ENCODE results near the gene PABPC3.

PABPC3 gene

DNA sequence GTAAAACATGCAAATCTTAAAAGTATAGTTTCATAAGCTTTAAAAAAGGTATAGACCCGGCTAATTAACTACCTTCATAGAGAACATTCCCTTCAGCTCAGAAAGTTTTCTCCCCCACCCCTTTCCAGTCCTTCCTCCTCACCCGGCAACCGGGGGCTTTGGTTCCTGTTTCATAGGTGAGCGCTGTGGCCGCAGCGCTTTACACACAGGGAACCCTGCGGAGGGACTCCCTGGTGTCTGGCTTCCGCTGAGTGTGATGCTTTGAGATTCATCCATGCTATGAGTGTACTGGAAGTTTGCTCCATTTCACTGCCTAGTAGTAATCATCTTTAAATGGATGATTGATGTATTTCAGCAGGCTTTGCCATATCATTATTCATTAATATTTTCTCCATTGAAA lies 26.0 kb upstream of the PABPC3 start:
- no peak overlapping the region for H3K4me3 ChIP-seq (ENCODE audit: low read depth, low read length)
- in situ Hi-C loops (cut with HindIII; ENCODE audit: low sequenced_read_pairs), result no loop called here
- TF ChIP-seq, protein P1, sequence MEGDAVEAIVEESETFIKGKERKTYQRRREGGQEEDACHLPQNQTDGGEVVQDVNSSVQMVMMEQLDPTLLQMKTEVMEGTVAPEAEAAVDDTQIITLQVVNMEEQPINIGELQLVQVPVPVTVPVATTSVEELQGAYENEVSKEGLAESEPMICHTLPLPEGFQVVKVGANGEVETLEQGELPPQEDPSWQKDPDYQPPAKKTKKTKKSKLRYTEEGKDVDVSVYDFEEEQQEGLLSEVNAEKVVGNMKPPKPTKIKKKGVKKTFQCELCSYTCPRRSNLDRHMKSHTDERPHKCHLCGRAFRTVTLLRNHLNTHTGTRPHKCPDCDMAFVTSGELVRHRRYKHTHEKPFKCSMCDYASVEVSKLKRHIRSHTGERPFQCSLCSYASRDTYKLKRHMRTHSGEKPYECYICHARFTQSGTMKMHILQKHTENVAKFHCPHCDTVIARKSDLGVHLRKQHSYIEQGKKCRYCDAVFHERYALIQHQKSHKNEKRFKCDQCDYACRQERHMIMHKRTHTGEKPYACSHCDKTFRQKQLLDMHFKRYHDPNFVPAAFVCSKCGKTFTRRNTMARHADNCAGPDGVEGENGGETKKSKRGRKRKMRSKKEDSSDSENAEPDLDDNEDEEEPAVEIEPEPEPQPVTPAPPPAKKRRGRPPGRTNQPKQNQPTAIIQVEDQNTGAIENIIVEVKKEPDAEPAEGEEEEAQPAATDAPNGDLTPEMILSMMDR (IDR thresholded peaks at IDR 0.05; ENCODE audit: low read depth, low read length, missing control alignments), result no peak

DNA sequence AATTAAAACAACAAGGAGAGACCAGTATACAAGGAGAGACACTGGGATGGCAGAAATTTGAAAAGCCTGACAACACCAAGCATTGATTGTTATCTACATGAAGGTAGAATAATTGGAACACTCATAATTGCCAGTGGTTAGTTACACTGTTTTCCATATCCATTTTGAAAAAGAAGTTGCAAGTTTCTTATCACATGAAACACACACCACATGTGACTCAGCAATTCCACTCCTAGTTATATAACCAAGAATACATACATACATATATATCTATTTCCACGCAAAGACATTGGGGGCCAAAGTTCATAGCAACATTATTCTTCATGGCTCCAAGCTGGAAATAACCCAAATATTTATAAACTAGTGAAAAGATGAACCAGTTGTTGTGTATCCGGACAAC lies 15.2 kb upstream of the PABPC3 start:
- DNase-seq (ENCODE audit: low read depth), result no peak
- in situ Hi-C loops (cut with HindIII; ENCODE audit: low sequenced_read_pairs), result no loop called here
- H3K4me3 ChIP-seq (ENCODE audit: low read depth, low read length), result no peak overlapping the region
- TF ChIP-seq, protein P1 (IDR thresholded peaks at IDR 0.05; ENCODE audit: low read depth, low read length, missing control alignments), result no peak

More for the DNA sequence above, 26.0 kb upstream of the PABPC3 start:
- no peak for DNase-seq (ENCODE audit: low read depth)

DNA sequence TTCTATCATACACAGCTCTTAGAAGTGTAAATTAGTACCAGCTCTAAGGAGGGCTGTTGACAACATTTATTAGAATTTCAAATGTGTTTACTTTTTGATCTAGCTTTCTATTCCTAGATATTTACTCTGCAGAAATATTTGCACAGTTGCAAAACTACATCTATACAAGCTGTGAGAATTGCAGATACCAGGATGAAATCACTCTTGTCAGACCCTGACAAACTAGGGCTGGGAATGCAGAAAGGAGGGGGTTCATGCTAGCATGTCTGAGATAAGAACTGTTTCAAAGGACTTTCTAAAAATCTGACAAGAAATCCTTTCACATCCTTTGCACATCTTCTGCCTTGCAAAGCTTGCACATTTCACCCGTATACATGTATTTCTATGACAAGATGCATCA lies 11.8 kb upstream of the PABPC3 start:
- in situ Hi-C loops (cut with HindIII; ENCODE audit: low sequenced_read_pairs), result no loop called here
- TF ChIP-seq, protein P1 (IDR thresholded peaks at IDR 0.05; ENCODE audit: low read depth, low read length, missing control alignments), result no peak
- no peak for DNase-seq (ENCODE audit: low read depth)
- H3K4me3 ChIP-seq (ENCODE audit: low read depth, low read length), result no peak overlapping the region

DNA sequence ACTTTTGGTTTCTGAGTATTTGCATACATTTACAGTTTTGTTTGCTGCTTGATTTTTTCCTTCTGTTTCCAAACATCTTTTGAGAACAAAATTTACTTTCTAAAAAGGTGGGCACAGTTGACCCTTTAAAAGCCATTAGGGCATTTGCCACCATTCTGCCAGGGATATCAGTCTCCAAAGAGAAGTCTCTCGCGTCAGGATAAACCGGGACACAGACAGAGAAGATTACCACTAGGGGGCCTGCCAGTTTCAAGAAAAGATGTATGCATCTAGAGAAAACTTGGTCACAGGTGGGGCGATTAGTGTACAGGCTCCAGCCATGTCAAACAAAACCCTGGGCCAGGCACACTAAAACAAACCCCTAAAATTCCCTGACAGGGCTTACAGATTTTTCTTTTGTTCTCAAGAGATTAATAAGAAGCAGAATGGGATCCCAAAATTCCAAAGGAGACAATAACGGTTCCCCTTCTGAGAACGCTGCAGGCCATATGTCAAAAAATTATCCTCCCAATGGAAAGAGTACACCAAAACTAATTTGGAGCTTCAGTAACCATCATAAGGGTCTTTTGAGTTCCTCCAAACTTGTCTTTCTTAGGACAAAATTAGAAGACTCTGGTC lies 10.7 kb upstream of the PABPC3 start:
- H3K4me3 ChIP-seq (ENCODE audit: low read depth, low read length), result no peak overlapping the region
- in situ Hi-C loops (cut with HindIII; ENCODE audit: low sequenced_read_pairs), result no loop called here
- peak; percentile 9 for DNase-seq (ENCODE audit: low read depth)
- TF ChIP-seq, protein P1 (IDR thresholded peaks at IDR 0.05; ENCODE audit: low read depth, low read length, missing control alignments), result peak; percentile 72

DNA sequence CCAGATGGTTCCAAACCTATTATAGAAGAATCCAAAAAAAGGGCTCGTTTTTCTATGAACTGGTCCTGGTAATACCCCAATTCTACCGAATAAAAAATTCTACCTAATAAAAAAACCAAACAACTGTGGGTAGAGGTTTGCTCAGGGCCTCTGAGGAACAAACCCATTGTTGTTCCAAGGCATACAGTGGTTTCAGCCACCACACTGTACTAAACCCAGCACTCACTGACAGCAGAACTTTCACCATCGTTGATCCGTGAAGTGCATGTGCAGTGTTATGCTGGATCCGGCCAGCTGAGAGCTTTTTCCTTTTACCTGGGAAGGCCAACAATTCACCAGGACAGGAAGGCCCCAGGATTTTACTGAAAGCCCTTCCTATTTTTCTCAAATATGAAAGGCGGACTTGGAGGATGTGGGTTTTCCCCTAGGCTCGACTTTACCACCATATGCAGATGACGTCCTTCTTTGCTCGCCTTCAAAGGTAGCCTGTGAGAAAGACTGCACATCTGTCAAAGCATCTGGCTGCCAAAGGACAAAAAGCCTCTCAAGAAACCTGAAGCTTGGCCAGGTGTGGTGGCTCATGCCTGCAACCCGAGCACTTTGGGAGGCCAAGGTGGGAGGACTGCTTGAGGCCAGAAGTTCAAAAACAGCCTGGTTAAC lies 7.2 kb upstream of the PABPC3 start:
- no peak overlapping the region for H3K4me3 ChIP-seq (ENCODE audit: low read depth, low read length)
- DNase-seq (ENCODE audit: low read depth), result no peak
- TF ChIP-seq, protein P1 (IDR thresholded peaks at IDR 0.05; ENCODE audit: low read depth, low read length, missing control alignments), result no peak
- in situ Hi-C loops (cut with HindIII; ENCODE audit: low sequenced_read_pairs), result no loop called here

DNA sequence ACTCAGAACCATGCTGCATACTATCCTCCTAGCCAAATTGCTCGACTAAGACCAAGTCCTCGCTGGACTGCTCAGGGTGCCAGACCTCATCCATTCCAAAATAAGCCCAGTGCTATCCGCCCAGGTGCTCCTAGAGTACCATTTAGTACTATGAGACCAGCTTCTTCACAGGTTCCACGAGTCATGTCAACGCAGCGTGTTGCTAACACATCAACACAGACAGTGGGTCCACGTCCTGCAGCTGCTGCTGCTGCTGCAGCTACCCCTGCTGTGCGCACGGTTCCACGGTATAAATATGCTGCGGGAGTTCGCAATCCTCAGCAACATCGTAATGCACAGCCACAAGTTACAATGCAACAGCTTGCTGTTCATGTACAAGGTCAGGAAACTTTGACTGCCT lies 1.5 kb downstream of the PABPC3 start:
- in situ Hi-C loops (cut with HindIII; ENCODE audit: low sequenced_read_pairs), result no loop called here
- TF ChIP-seq, protein P1 (IDR thresholded peaks at IDR 0.05; ENCODE audit: low read depth, low read length, missing control alignments), result no peak
- no peak for DNase-seq (ENCODE audit: low read depth)
- no peak overlapping the region for H3K4me3 ChIP-seq (ENCODE audit: low read depth, low read length)
